Transverse colon (tissue), 4 donors: ENCODE results near the gene PRDM2.

Experiments
- EP300 ChIP-seq: sonication (generic); formaldehyde crosslinking; IDR thresholded peaks from one replicate; pipeline ENCODE4 v1.6.1; 2017; ENCODE audit warnings: antibody characterized with exemption, low read depth
- POLR2AphosphoS5 ChIP-seq, 3 donors: sonication (generic); formaldehyde crosslinking; IDR thresholded peaks; one replicate each; pipeline ENCODE4 v1.6.1; 2016; ENCODE audit warnings: antibody characterized with exemption in 3 of 3
- TF ChIP-seq, protein P1 (sequence below), 5 experiments: fragments of 200-600 bp in 3 of 5; fragments of 450-650 bp in 2 of 5; sonication (generic) in 3 of 5; IDR thresholded peaks; 1 replicate in 2 of 5; 2 replicates in 3 of 5; pipeline ENCODE4 v1.5.1; 2016 to 2017; ENCODE audit warnings: antibody characterized with exemption in 5 of 5, inconsistent platforms in 3 of 5, mild to moderate bottlenecking in 2 of 5, moderate library complexity in 1 of 5

DNA sequence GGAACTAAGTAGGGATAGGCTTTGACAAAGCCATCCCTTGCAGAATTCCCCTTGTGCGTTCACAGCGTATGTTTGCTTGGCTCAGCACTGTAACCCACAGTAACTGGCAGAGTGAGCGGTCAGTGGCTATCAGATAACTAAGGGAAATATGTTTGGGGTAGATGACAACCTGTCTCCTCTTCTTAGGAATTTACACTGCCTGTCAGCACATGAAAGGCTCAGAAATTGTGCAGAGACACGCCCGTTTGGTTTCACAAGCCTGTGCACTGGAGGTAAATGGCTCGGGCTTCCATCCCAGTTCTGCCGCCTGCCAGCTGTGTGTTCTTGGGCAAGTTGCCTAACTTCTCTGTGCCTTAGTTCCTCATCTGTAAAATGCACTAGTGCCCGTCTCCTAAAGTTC, 101.2 kb downstream of the PRDM2 start:
- TF ChIP-seq, protein P1, sequence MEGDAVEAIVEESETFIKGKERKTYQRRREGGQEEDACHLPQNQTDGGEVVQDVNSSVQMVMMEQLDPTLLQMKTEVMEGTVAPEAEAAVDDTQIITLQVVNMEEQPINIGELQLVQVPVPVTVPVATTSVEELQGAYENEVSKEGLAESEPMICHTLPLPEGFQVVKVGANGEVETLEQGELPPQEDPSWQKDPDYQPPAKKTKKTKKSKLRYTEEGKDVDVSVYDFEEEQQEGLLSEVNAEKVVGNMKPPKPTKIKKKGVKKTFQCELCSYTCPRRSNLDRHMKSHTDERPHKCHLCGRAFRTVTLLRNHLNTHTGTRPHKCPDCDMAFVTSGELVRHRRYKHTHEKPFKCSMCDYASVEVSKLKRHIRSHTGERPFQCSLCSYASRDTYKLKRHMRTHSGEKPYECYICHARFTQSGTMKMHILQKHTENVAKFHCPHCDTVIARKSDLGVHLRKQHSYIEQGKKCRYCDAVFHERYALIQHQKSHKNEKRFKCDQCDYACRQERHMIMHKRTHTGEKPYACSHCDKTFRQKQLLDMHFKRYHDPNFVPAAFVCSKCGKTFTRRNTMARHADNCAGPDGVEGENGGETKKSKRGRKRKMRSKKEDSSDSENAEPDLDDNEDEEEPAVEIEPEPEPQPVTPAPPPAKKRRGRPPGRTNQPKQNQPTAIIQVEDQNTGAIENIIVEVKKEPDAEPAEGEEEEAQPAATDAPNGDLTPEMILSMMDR (IDR thresholded peaks at IDR 0.05): no peak
- TF ChIP-seq POLR2AphosphoS5 (IDR thresholded peaks at IDR 0.05) (no peak), EP300 (no peak)
